Prostate gland (tissue), 2 donors: ENCODE results near the gene CEACAM16.

Experiments
- POLR2AphosphoS5 ChIP-seq: sonication (generic); formaldehyde crosslinking; IDR thresholded peaks from one replicate; pipeline ENCODE4 v1.6.1; 2017; ENCODE audit warnings: antibody characterized with exemption
- TF ChIP-seq, protein P1 (sequence below), 4 experiments: fragments of 200-600 bp in 2 of 4; fragments of 450-650 bp in 2 of 4; sonication (generic) in 2 of 4; IDR thresholded peaks; 1 replicate in 3 of 4; 2 replicates in 1 of 4; pipeline ENCODE4 v1.5.1; 2016 to 2019; ENCODE audit warnings: antibody characterized with exemption in 4 of 4, mild to moderate bottlenecking in 2 of 4, moderate library complexity in 2 of 4

DNA sequence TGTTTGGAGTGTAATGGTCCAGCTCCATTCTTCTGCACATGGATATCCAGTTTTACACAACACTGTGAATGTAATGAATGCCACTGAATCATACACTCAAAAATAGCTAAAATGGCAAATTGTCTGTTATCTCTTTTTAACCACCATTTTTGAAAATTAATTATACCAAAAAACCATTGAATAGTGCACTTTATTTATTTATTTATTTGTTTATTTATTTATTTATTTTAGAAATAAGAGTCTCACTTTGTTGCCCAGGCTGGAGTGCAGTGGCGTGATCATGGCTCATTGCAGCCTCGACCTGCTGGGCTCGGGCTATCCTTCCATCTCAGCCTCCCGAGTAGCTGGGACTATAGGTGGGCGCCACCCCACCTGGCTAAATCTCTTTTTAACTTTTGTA, 35.0 kb upstream of the CEACAM16 start:
- TF ChIP-seq, protein P1, sequence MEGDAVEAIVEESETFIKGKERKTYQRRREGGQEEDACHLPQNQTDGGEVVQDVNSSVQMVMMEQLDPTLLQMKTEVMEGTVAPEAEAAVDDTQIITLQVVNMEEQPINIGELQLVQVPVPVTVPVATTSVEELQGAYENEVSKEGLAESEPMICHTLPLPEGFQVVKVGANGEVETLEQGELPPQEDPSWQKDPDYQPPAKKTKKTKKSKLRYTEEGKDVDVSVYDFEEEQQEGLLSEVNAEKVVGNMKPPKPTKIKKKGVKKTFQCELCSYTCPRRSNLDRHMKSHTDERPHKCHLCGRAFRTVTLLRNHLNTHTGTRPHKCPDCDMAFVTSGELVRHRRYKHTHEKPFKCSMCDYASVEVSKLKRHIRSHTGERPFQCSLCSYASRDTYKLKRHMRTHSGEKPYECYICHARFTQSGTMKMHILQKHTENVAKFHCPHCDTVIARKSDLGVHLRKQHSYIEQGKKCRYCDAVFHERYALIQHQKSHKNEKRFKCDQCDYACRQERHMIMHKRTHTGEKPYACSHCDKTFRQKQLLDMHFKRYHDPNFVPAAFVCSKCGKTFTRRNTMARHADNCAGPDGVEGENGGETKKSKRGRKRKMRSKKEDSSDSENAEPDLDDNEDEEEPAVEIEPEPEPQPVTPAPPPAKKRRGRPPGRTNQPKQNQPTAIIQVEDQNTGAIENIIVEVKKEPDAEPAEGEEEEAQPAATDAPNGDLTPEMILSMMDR (IDR thresholded peaks at IDR 0.05): no peak
- TF ChIP-seq POLR2AphosphoS5: no peak
